HG03442 (cell line): ENCODE data around the gene L1CAM.

Experiments
- ATAC-seq: cut with Tn5 transposase; IDR thresholded peaks from one replicate; pipeline ENCODE4 v1.9.1; 2021; ENCODE audit warnings: mild to moderate bottlenecking, moderate library complexity; ENCODE audit not compliant: unreplicated experiment

L1CAM gene

DNA sequence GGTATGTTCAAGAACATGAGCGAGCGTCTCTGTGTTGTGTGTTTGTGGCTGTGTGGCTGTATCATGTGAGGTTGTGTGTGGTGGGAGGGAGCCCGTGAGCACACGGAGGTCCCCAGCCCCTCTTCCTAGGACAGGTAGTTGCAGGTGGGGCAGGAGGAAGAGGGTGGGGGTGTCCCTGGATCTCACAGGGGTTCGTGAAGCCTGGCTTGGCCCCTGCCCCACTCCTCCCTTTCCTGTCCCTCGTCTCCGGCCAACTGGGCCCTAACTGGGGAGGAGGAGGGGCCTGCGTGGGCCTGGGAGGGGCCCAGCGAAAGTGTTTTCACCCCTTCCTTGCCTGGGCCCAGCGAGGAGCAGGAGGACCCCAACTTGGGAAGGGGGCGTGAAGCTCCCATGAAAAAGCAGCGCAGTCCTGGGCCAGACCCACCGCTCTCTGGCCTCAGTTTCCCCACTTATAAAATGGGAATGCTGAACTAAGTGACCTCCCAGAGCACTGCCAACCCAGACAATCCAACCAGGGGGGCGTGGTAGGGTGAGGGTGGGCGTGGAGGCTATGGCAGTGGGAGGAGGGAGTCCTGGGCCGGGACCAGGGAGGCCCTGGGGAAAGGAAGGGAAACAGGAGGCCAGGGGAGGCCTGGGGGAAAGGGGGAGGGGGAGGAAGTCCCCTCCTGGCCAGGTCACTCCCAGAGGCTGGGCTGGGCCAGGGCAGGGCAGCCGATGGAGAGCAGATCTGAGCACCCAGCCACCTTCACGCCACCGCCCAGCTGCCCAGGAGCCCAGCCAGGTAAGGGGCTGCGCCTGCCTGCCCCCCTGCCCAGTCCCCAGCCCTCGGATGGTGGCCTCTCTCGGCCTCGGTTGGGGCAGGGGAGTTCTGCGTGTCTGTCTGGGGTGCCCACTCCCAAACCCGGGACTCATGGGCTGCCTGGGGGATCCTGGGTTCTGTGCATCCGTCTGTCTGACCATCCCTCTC lies 18.3 kb upstream of the L1CAM start, which contains the start of gene AVPR2:
TSS of gene AVPR2 (plus strand) at position 683 of the 967 bp plus-strand sequence. CDS start 473 bp downstream, outside the sequence.
- ATAC-seq = no peak

DNA sequence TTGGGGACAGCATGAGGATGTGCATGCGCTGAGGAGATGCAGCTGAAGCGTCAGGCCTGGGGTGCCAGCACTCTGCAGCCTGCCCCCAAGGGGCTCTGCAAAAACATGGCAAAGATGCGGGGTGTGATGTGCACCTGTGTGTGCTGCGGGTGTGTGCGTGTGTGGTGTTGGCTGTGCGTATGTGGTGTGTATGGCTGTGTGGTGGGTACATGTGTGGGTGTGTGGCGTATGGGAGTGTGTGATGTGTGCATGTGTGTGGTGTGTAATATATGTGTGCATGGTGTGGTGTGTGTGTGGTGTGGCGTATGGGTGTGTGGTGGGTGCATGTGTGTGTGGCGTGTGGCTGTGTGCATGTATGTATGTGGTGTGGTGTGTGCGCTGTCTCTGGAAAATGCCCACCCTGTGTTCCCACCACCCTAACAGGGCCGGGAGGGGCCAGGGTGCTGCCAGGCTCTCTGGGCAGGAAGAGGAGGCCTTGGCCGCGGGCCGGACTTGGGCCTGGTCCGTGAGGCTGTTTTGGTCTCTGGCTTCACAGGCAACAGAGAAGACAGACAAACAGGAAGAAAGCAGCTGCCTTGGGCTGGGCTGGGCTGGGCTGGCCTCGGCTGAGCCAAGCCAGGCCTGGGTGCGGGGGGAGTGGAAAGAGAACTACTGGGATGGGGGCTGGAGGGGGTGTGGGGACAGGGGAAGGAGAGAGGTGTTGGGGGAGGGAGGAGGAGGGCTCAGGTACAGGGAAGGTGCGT lies 17.4 kb upstream of the L1CAM start:
- ATAC-seq = no peak

DNA sequence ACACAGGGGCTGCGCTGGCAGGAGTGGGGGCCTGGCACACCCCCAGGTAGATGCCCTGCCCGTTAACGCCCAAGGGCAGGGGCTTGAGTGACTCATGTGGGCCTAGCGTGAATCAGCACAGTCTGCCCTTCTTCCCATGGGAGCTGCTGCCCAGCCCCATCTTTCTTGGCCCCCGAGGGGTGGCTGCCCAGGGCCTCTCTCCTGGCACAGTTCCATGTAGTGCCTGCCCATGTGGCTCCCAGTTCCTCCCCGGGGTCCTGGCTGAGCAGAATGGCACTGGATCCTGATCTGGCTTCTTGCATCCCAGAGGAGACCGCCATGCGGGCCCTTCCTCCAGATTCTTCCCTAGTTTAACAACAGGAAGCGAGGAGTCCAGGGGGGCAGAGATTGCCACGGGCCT lies 16.4 kb upstream of the L1CAM start:
- no peak for ATAC-seq

DNA sequence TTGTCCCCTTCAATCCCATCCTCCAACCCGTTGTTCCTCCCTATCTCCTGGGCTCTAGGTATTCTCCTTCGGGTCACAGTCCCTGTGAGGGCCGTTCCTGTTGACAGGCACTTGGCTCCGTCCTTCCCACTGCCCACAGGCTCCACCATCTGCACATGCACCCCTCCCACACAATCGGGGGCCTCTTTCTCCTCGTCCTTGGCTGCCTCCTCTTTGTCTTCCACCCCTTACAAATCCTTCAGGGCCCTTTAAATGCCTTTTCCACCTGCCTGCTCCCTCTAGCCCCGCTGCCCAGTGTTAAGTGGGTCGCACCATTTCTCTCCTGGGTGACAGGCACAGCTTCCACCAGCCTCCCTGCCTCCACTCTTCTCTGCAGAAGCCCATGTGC lies 15.8 kb upstream of the L1CAM start:
- ATAC-seq = no peak

DNA sequence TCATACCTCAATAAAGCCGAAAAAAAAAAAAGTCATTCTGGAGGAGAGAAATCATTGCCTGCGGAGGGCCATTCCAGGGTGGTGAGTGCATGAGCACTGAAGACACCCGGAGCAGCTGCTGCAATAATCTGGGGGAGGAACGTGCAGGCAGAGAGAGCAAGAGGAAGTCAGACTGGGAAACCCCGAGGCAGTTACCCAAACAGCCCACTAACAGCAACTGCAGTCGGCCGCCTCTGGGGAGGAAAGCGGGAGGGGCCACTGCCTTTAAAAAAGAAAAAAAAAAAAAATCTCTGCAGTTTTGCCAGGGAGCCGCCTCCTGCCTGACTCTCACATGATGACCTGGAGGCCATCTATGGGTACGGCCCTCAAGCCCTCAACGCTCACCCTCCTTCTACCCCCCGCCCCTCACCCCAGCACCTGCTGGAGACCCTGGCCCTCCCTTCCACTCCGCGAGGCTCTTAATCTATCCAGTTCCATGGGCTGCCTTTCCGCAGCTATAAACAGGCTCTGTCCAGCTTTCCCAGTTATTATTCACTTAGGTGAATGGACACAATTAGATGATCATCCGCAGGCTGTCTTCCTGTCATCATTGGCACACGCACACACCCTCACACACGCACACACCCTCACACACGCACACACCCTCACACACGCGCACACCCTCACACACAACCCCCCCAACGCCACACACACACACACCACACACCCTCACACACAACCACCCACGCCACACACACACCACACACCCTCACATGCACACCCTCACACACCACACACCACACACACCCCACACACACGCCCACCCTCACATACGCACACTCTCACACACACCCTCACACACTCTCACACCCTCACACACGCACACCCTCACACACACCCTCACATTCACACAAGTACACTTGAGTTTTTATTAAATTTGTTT lies 15.1 kb upstream of the L1CAM start:
- ATAC-seq = peak; percentile 71

DNA sequence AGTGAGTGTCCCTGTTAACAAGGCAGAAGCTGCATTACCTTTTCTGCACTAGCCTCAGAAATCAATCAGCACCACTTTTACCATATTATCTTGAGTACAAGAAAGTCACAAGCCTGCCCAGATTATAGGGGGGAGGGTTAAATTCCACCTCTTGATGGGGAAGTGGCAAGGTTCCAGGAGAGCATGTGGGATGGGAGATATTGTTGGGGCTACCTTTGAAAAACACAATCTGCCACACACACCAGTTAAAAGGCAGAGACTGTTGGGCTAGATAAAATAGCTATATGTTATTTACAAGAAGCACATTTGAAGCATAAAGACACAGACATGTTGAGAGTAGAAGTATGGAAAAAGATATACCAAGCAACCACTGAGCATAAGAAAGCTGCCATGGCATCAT lies 11.9 kb upstream of the L1CAM start:
- no peak for ATAC-seq

DNA sequence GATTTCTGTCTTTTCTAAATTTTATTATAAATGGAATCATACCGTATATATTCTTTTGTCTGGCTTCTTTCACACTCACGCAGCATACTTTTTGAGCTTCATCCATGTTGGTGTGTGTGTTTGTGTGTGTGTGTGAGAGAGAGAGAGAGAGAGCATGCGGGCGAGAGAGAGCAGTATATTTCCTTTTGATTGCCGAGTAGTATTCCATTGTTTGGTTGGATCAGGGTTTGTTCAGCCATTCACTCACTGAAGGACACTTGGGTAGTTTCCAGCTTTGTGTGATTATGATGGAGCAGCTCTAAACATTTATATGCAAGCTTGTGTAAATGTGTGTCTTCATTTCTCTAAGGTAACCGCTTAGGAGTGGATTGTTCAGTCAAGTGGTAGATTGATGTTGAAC lies 3.1 kb upstream of the L1CAM start:
- no peak for ATAC-seq

DNA sequence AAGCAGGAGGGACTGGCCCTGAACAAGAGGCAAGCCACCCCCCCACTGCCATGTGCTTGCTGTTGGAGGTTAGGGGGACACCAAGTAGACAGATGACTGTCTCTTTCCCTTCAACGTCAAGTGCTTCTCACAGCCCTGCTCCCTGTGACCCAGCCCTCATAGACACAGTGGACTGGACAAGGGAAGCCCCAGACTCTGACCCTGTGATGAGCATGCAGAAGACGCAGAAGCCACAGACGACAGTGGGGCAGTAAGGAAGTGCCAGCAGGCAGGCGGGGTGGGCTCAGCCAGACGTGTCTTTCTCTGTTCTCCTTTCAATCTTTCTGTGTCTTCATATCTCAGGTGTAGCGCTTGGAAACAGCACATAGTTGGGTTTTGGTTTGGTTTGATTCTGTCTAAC lies 2.4 kb upstream of the L1CAM start:
- ATAC-seq = no peak

DNA sequence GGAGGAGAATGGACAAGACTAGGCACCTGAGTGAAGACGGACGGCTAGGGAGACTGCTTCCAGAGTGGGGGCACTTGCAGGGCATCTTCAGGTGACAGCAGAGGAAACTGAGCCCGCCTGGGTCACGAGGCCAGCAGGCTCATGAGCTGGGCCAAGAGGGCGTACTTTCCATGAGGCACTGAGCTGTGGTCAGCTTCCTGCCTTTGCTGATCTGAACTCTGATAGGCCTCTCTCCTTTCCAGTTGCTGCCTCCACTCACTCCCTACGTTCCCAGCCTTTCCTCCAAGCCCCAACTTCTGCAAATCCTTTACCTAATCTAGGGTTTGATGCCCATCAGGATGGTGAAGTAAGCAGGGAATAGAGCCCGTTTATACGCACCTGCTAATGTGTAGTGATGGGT lies 1.4 kb upstream of the L1CAM start:
- no peak for ATAC-seq

DNA sequence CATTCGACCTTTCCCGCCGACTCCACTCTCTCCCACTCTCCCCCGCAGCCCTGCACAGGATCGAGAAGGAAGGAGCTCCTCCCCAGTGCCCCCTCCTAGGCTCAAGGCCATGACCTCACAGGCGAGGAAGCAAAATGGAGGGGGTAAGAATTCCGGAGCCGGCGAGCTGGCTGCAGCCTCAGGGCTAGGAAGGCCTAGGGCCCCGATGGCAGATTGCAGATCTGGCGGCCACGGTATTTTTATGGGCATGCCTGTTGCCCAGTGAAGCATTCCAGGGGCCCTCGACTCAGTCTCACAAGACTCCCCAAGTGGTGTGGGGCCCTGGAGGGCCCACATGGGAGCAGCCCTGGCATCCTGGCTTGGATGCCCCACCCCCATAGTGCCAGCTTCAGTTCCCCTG lies 942 bp upstream of the L1CAM start:
- no peak for ATAC-seq

DNA sequence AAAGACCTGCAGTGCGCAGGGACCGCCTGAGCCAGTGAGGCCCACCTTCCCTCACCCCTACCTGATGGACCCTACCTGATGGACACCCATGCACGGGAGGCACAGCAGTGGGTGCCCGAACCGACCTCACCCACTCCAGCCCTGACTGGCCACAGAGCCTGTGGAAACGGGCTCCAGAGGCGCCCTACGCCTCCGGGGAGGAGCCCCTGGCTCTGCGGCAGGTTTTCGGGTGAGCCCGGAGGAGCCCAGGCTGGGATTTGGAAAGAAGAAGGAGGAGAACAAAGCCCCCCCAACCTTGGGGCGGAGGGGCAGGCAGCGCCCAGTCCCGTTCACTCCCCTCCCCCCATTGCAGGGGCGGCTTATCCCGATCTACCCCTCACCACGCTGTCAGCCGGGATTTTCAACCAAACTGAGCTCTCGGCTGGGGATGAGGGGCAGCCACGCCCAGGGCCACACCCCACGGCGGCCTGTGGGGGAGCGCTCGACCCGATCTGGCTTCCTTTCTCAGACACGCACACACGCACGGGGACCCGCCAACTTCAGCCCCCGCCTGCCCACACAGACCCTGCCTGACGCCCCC lies 675 bp downstream of the L1CAM start:
- ATAC-seq = no peak

DNA sequence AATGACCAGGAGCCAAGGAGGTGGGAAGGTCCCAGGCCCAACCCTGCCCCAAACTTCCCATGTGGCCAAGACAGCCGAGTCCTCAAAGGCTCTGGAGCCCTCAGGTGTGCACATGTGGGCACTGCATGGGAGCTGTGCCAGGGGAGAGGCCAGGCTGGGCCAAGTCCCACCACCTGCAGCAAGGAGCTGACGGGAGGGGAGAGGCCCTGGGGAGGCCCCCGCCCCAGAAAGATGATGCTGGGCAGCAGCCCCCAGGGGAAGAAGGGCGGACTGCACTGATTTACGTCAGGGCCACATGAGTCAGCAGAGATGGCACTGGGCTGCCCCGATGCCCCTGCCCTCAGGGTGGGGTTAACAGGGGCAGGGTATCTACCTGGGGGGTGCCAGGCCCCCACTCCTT lies 1.4 kb downstream of the L1CAM start:
- ATAC-seq = no peak

DNA sequence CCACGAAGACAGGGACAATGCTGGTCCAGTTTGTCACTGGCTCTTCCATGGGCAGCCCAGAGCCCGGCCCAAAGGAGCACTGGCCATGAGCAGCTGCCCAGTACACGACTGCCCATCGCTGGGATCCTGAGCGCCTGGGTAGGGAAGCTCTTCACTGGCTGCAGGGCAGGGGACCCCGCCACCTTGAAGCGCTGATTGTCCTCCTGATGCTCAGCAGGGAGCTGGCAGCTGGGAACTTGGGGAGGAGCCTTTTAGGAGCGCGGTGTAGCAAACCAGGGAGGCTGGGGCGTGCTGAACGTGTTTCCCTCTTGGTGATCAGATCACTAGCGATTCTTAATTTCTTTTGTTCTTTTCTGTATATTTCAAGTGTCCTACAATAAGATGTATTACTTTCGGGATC lies 1.8 kb downstream of the L1CAM start:
- no peak for ATAC-seq

DNA sequence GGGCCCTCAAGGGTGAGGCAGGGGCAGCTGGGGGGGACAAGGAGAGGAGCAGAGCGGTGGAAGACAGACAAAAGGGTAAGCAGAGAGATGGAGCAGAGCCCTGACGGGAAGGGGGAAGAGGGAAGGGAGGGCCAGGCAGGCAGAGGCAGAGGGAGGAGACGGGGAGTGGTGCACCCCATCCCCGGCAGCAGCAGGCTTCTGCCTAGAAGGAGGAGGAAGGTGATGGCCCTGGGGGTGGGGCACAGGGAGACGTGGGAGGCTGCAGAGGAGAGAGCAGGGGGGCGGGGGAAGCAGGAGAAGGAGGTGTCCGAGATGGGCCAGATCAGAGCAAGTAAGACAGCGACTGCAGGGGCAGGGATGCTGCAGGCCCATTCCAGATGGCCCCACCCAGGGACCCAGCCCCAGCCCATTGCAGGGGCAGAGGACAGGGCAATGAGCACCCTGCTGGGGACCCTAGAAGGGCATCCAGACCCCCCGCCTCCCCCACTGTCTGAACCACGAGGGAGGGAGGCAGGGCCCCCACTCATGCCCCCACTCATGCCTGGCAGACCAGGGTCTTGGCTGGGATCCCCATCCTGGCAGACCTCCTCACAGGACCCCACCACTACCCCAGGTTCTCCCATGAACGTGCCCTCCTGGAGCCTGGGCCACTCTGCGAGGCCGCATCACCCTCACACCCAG lies 2.7 kb downstream of the L1CAM start:
- ATAC-seq = no peak

DNA sequence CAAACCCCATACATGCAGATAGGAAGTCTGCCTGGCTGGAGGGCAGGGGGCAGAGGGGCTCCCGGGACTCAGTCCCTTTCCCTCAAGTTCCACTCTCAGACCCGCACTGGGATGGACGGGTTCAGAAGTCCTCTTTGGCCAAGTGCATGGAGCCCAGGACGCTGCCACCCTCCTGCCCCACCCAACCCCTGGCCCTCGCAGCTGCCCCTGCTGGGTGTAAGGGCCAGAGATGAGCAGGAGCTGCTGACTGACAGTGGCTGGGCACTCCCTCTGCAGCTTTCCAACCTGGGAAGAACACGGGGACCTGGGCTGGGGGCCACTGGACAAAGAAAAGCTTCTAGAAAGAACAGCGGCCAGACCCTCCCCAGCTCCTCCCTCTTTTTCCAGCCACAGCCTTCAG lies 3.4 kb downstream of the L1CAM start:
- ATAC-seq = no peak

DNA sequence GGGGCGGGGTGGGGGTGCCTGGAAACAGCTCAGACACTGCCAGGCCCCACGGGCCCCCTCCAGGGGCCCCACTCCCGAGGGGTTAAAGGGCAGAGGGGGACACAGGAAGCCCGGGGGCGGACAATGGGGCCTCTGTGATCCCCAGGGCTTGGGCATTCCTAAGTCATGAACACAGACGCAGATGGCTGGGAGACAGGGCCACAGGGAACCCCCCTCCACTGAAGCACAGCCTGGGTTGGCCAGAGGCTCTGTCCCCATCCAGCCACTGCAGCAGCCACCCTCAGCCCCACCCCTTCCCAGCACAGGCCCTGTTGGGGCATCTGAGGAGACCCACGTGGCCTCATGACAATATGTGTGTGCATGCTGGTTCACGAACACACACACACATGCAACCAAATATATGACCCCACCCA lies 3.9 kb downstream of the L1CAM start:
- no peak for ATAC-seq

DNA sequence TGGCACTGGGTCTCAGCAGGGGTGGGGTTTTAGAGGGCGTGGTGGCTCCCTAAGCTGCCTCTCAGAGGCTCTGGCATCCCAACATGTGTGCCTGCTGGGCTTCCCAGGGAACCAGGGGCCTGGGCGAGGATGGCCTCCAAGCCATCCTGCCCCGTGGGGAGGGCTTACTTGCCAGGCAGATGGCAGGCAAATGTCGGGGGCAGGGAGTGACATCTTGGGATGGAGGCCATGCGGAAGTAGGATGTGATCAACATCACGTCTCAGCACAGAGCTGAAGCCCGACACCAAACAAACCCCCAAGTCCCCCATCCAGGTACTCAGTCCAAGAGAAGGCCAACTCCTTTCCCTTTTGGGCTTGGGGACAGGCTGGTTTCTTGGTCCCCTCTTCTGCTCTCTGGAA lies 4.7 kb downstream of the L1CAM start:
- no peak for ATAC-seq

DNA sequence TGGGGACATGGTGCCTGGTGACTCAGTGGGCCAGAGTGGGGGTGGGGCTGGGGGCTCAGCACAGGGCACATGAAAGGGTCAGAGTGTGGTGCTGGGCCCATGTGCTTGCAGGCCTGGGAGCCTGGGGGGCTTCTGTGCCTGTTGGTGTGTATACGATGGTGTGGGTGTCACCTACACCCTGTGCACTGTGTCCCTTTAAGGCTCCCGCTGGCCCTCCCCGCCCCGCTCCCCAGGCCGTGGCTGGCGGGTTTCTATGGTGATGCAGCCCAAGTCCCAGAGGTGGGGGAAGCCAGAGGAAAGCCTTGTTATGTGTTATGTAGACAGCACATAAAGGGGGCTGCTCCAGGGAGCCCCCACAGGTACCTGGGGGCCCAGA lies 5.5 kb downstream of the L1CAM start:
- ATAC-seq = no peak

DNA sequence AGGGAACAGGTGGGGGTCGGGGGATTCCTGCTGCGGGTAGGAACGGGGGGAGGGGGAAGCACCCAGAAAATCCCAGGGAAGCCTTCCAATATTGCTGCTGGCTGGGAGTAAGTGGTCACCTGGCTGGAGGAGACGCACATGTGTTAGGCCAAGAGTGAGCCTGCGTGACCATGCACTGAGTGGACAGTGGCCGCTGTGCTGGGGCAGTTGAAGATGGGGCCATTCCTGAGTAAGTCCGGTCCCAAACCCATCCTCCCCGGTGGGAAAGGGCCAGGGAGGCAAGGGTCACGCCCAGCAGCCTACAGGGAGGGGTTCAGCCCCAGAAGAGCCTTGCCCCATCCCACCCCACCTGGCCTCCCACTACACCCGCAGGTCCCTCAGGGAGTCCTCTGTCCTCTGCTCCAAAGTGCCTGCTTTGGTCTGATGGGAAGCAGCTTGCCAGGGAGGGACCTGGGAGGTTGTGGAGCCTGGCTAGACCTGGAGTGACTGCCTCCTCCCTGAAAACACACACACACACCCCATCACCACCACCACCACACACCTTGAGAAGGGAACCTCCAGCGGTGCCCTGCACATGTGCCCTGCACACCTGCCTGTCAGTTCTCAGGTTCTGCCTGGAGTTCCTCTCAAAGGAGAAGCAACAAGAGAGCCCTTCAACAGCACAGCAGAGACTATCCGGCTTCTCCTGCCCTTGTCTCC lies 6.1 kb downstream of the L1CAM start:
- ATAC-seq = no peak
